HEK293T (cell line): ENCODE results near the gene NFE2L3.

Source experiments
- BHLHE40 ChIP-seq: fragments of 450-650 bp; IDR thresholded peaks from 2 replicates; pipeline ENCODE4 v1.6.1; 2016; ENCODE audit warnings: mild to moderate bottlenecking, moderate library complexity, borderline replicate concordance
- FOXA1 ChIP-seq: fragments of 450-650 bp; IDR thresholded peaks from 2 replicates; pipeline ENCODE4 v1.6.1; 2016; ENCODE audit warnings: mild to moderate bottlenecking
- FOXM1 ChIP-seq: fragments of 450-650 bp; IDR thresholded peaks from 2 replicates; pipeline ENCODE4 v1.6.1; 2017; ENCODE audit warnings: mild to moderate bottlenecking, borderline replicate concordance
- HDGF ChIP-seq: fragments of 450-650 bp; IDR thresholded peaks from 2 replicates; pipeline ENCODE4 v1.6.1; 2017; ENCODE audit warnings: antibody characterized with exemption, borderline replicate concordance
- SP1 ChIP-seq: fragments of 450-650 bp; IDR thresholded peaks from 2 replicates; pipeline ENCODE4 v1.6.1; 2017
- SUZ12 ChIP-seq: fragments of 450-650 bp; IDR thresholded peaks from 2 replicates; pipeline ENCODE4 v1.6.1; 2016; ENCODE audit warnings: mild to moderate bottlenecking
- ZNF384 ChIP-seq: fragments of 450-650 bp; IDR thresholded peaks from 2 replicates; pipeline ENCODE4 v1.6.1; 2016
- TF ChIP-seq, protein P1 (sequence below): fragments of 450-650 bp; IDR thresholded peaks from 2 replicates; pipeline ENCODE4 v1.6.1; 2016

DNA sequence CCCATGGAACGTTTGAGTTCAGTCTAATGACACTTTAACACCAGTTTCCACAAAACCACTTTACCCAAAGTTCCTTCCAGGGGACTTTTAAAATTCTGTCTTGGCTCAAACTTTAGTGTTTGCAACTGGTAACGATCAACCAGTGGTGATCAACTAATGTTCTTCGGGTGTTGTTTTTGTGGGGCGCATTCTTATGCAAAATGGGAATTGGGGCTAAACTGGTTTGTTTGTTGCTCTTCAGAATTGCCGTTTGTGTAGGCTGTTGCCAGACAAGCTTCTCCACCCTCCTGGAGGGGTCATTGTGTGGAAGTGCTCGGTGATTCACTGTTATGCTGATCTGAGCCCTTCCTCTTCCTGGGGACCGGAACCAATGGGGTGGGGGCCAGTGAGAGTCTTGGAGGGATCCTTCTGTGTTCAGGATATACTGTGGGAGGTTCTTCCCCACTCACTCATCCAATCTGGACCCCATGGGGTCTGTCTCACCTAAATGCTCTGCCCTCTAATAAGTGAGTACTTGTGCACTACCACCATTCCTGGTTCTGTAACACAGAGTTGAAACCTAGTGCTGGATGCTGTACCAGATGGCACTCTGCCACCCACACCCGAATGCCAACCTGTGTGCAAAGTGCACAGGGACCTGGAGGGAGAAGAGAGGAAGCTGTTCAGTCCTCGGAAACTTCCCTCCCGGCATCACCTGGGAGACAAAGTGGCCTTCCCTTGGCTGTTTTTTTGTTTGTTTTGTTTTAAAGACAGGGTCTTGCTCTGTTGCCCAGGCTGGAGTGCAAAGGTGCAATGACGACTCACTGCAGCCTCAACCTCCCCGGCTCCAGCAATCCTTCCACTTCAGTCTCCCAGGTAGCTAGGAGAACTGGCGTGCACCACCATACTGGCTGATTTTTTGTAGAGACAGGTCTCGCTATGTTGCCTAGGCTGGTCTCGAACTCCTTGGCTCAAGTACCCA lies 2.1 kb downstream of the NFE2L3 start:
- TF ChIP-seq ZNF384 (no peak), HDGF (no peak), BHLHE40 (no peak), FOXA1 (no peak), SUZ12 (no peak), FOXM1 (no peak), SP1 (no peak)
- TF ChIP-seq, protein P1, sequence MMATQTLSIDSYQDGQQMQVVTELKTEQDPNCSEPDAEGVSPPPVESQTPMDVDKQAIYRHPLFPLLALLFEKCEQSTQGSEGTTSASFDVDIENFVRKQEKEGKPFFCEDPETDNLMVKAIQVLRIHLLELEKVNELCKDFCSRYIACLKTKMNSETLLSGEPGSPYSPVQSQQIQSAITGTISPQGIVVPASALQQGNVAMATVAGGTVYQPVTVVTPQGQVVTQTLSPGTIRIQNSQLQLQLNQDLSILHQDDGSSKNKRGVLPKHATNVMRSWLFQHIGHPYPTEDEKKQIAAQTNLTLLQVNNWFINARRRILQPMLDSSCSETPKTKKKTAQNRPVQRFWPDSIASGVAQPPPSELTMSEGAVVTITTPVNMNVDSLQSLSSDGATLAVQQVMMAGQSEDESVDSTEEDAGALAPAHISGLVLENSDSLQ, result no peak
